Measurements from ENCODE around the gene SLC24A4.

SLC24A4 gene

GRCh38 chr14:92416544-92416943 lies 93.6 kb downstream of the SLC24A4 start:
- TF ChIP-seq, protein P1, sequence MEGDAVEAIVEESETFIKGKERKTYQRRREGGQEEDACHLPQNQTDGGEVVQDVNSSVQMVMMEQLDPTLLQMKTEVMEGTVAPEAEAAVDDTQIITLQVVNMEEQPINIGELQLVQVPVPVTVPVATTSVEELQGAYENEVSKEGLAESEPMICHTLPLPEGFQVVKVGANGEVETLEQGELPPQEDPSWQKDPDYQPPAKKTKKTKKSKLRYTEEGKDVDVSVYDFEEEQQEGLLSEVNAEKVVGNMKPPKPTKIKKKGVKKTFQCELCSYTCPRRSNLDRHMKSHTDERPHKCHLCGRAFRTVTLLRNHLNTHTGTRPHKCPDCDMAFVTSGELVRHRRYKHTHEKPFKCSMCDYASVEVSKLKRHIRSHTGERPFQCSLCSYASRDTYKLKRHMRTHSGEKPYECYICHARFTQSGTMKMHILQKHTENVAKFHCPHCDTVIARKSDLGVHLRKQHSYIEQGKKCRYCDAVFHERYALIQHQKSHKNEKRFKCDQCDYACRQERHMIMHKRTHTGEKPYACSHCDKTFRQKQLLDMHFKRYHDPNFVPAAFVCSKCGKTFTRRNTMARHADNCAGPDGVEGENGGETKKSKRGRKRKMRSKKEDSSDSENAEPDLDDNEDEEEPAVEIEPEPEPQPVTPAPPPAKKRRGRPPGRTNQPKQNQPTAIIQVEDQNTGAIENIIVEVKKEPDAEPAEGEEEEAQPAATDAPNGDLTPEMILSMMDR (IDR thresholded peaks at IDR 0.05; ENCODE audit: insufficient read depth, low read length, poor library complexity, severe bottlenecking), result no peak
- no peak for DNase-seq (ENCODE audit: extremely low read depth, insufficient read length)
- no peaks in the 10 kb centered on the region for H3K36me3 ChIP-seq (ENCODE audit: control insufficient read depth, insufficient read depth, low read length)
- no peak overlapping the region for H3K4me3 ChIP-seq (replicated peaks; ENCODE audit: low read depth, low read length)
- H3K27me3 ChIP-seq (replicated peaks; ENCODE audit: control insufficient read depth, insufficient read depth, low read length), result no peaks in the 10 kb centered on the region

DNA sequence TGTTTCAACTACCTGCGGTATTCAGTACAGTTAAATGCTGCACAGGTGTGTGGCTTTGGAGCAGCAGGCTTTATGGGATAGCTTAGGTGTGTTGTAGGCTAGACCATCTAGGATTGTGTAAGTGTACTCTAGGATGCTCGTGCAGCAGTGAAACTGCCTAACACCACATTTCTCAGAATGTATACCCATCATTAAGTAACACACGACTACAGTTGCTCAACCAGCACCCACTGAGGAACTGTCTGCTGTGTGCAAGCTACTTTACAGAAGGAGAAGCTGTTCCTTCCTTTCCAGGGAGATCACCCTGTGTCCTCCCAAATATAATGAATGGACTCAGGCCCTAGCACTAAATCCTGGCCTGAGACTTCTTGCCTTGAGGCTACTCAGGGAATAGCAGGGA lies 94.8 kb downstream of the SLC24A4 start:
- DNase-seq (ENCODE audit: extremely low read depth, insufficient read length), result no peak
- no peaks in the 10 kb centered on the region for H3K27me3 ChIP-seq (replicated peaks; ENCODE audit: control insufficient read depth, insufficient read depth, low read length)
- H3K36me3 ChIP-seq (ENCODE audit: control insufficient read depth, insufficient read depth, low read length), result no peaks in the 10 kb centered on the region
- no peak overlapping the region for H3K4me3 ChIP-seq (replicated peaks; ENCODE audit: low read depth, low read length)
- TF ChIP-seq, protein P1 (IDR thresholded peaks at IDR 0.05; ENCODE audit: insufficient read depth, low read length, poor library complexity, severe bottlenecking), result no peak

- Histone ChIP-seq H3K4me3 (replicated peaks; ENCODE audit: low read depth, low read length) (no peak overlapping the region), H3K36me3 (ENCODE audit: control insufficient read depth, insufficient read depth, low read length) (no peaks in the 10 kb centered on the region), H3K27me3 (replicated peaks; ENCODE audit: control insufficient read depth, insufficient read depth, low read length) (no peaks in the 10 kb centered on the region)
- DNase-seq (ENCODE audit: extremely low read depth, insufficient read length), result no peak
- TF ChIP-seq, protein P1 (IDR thresholded peaks at IDR 0.05; ENCODE audit: insufficient read depth, low read length, poor library complexity, severe bottlenecking), result no peak
These were observed 98.8 kb downstream of the SLC24A4 start for GRCh38 chr14:92421751-92422150.

DNA sequence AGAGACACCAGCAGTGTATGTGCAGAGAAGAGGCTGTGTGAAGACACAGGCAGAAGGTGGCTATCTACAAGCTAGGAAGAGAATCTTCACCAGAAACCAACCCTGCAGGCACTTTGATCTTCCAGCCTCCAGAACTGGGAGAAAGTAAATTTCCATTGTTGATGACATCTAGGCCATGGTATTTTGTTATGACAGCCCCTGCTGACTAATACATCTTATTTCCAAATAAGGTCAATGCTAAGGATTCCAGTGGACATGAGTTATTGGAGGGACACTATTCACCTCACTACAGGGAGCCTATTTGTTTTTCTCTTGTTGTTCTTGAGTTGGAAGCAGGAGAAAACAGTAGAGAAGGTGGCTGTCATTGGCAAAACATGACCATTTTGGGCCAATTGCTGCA lies 102.1 kb downstream of the SLC24A4 start:
- no peaks in the 10 kb centered on the region for H3K27me3 ChIP-seq (replicated peaks; ENCODE audit: control insufficient read depth, insufficient read depth, low read length)
- H3K4me3 ChIP-seq (replicated peaks; ENCODE audit: low read depth, low read length), result no peak overlapping the region
- DNase-seq (ENCODE audit: extremely low read depth, insufficient read length), result no peak
- TF ChIP-seq, protein P1 (IDR thresholded peaks at IDR 0.05; ENCODE audit: insufficient read depth, low read length, poor library complexity, severe bottlenecking), result no peak
- H3K36me3 ChIP-seq (ENCODE audit: control insufficient read depth, insufficient read depth, low read length), result no peaks in the 10 kb centered on the region

DNA sequence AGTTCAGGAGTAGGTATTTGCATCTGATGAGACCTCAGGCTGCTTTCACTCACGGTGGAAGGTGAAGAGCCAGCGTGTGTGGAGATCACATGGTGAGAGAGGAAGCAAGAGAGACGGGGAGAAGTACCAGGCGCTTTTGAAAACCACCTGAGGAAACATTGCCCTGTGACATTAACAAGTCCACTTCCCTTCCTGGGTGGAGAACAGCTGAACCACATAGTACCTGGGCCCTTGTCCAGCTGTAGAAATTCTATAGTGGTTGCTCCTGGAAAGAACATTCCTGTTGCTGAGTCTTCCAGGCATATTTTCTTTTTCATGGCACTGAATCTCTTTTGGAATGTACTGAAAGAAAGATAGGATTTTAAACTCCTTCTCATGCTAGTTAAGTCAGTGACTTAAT lies 103.3 kb downstream of the SLC24A4 start:
- Histone ChIP-seq H3K27me3 (replicated peaks; ENCODE audit: control insufficient read depth, insufficient read depth, low read length) (no peaks in the 10 kb centered on the region), H3K36me3 (ENCODE audit: control insufficient read depth, insufficient read depth, low read length) (no peaks in the 10 kb centered on the region), H3K4me3 (replicated peaks; ENCODE audit: low read depth, low read length) (no peak overlapping the region)
- no peak for DNase-seq (ENCODE audit: extremely low read depth, insufficient read length)
- TF ChIP-seq, protein P1 (IDR thresholded peaks at IDR 0.05; ENCODE audit: insufficient read depth, low read length, poor library complexity, severe bottlenecking), result no peak

DNA sequence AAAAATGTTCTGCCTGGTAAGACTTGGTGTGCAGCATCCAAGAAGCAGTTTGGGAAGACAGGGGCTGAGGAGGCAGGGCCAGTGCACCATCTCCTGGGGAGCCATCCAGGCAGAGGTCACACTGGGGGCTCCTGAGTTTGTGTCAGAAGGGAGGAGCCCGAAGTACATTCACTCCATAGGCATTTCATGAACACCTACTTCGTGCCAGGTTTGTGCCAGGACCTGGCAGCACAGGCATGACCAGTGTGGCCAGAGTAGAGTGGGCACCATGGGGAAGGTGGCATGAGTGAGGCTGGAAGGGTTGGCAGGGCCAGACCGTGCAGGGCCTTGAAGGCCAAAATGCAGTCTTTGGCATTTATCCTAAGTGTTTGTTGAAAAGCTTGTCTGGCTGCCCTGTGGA lies 104.1 kb downstream of the SLC24A4 start:
- no peak overlapping the region for H3K4me3 ChIP-seq (replicated peaks; ENCODE audit: low read depth, low read length)
- TF ChIP-seq, protein P1 (IDR thresholded peaks at IDR 0.05; ENCODE audit: insufficient read depth, low read length, poor library complexity, severe bottlenecking), result no peak
- no peaks in the 10 kb centered on the region for H3K27me3 ChIP-seq (replicated peaks; ENCODE audit: control insufficient read depth, insufficient read depth, low read length)

More for the DNA sequence above, 104.1 kb downstream of the SLC24A4 start:
- DNase-seq (ENCODE audit: extremely low read depth, insufficient read length), result no peak
- H3K36me3 ChIP-seq (ENCODE audit: control insufficient read depth, insufficient read depth, low read length), result no peaks in the 10 kb centered on the region
